Neural cell (in vitro differentiated cells): ENCODE data around the gene IL25.

ENCODE experiments used
- EZH2 ChIP-seq: fragments of 200-600, 300-800 bp; shearing (Covaris generic), sonication (generic); IDR thresholded peaks from 2 replicates; pipeline ENCODE4 v1.6.1; 2014; ENCODE audit warnings: antibody characterized with exemption, low read length, borderline replicate concordance, mild to moderate bottlenecking; ENCODE audit not compliant: insufficient read depth, poor library complexity, severe bottlenecking
- RAD21 ChIP-seq: fragments of 450-650 bp; conservative IDR thresholded peaks from 2 replicates; pipeline ENCODE4 v1.6.1; 2014; ENCODE audit warnings: antibody characterized with exemption, mild to moderate bottlenecking, moderate library complexity
- REST ChIP-seq: IDR thresholded peaks from 2 replicates; pipeline ENCODE4 v1.6.1; 2012; ENCODE audit warnings: borderline replicate concordance

GRCh38 chr14:23358553-23359166 lies 13.9 kb upstream of the IL25 start:
- TF ChIP-seq RAD21, result no peak
- no peak for TF ChIP-seq EZH2
- no peak for TF ChIP-seq REST
